Measurements from ENCODE around the gene UNKL.

UNKL gene

DNA sequence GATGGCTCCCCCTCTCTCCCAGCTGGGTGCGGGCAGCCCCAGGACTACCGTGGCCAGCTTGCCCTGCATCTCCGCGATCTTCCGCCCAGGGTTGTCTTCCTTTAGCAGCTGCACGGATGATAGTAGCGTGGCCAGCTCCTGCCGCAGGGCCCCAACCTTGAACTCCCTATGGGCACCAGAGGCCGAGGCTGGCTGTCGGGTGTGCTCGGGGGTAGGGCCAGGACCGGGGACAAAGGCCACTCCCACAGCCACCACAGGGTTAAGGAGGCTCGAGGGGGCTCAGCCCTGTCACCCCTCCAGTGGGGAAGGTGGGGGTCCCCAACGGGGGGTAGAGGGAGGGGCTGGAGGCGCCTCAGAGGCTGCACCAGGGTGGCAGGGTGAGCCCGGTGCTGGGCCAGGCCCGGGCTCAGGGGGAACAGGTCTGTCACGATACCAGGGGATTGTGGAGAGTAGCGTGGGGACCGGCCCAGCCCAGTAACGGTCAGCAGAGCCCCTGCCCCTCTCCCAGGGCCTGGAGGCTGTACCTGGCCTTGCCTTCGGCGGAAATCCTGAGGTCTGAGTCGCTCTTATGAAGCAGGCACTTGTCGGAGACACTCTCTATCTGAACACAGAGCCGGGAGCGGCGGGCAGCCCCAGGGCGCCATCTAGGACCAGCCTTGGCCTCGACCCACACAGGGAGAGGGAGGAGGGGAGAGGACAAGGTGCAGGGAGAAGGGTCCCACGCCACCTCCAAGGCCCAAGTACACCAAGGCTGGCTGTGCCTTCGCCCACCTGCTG is 21.6 kb upstream of the UNKL start:
- Histone ChIP-seq H3K4me1 (ENCODE audit: insufficient read depth, low read length) (no peaks in the 10 kb centered on the region), H3K4me2 (ENCODE audit: insufficient read depth, low read length) (no peak overlapping the region)

DNA sequence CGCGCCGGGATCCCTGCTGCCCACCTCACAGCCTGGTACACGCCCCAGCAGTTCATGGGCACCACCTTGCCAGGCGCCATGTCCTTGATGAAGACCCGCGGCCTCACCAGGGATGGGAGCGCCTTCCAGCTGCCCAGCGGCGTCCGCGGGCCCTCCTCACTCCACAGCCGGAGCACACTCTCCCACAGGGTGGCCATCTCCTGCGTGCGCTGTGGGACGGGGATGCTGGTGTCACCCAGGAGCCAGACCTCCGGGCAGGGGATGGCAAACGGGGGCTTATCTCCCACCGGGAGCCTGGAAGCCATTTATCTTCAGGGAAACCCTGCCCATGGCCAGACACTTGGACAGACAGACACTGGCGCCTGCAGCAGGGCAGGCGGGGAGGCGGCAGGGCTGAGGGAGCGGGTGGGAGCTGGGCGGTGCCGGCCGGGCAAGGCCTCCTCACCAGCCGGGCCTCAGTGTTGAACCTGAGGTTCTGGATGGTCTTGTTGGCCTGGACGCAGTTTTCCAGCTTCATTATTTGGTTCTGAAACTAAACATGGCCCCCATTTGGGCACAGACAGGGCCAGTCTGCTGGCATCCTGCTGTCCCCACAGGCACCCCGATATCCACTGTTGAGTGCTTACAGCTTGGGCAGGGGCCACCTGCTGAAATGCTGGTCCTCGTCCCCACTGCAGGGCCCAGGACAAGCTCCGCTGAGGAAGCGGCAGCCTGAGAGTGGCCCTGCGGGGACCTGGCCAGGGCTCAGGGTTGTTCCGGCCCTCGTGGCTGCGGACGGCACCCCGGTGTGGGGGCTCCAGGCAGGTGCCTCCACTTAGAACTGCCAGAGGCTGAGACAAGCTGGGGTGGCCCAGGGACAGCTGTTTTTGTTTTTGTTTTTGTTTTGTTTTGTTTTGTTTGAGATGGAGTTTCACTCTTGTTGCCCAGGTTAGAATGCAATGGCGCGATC is 20.4 kb upstream of the UNKL start:
- TF ChIP-seq EZH2 (IDR thresholded peaks at IDR 0.05; ENCODE audit: borderline replicate concordance, low read depth, low read length, severe bottlenecking), result no peak
- TF ChIP-seq, protein P1, sequence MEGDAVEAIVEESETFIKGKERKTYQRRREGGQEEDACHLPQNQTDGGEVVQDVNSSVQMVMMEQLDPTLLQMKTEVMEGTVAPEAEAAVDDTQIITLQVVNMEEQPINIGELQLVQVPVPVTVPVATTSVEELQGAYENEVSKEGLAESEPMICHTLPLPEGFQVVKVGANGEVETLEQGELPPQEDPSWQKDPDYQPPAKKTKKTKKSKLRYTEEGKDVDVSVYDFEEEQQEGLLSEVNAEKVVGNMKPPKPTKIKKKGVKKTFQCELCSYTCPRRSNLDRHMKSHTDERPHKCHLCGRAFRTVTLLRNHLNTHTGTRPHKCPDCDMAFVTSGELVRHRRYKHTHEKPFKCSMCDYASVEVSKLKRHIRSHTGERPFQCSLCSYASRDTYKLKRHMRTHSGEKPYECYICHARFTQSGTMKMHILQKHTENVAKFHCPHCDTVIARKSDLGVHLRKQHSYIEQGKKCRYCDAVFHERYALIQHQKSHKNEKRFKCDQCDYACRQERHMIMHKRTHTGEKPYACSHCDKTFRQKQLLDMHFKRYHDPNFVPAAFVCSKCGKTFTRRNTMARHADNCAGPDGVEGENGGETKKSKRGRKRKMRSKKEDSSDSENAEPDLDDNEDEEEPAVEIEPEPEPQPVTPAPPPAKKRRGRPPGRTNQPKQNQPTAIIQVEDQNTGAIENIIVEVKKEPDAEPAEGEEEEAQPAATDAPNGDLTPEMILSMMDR (IDR thresholded peaks at IDR 0.05; ENCODE audit: borderline replicate concordance, extremely low read depth, low read length, poor library complexity, severe bottlenecking), result no peak
- H4K20me1 ChIP-seq (ENCODE audit: insufficient read depth, low read length), result no peaks in the 10 kb centered on the region
- H3K9ac ChIP-seq (ENCODE audit: low read depth, low read length), result no peak overlapping the region
- ATAC-seq (ENCODE audit: insufficient read depth, low read depth) (no peak), DNase-seq (no peak)
- H3K27ac ChIP-seq (ENCODE audit: low read length), result no peak overlapping the region
- H3K27me3 ChIP-seq (ENCODE audit: insufficient read depth, low read length, poor library complexity), result no peaks in the 10 kb centered on the region
- no peaks in the 10 kb centered on the region for H3K9me3 ChIP-seq (ENCODE audit: insufficient read depth, low read length, severe bottlenecking)
- H3K4me2 ChIP-seq (ENCODE audit: insufficient read depth, low read length), result no peak overlapping the region
- no peak overlapping the region for H2AFZ ChIP-seq (ENCODE audit: low read depth, low read length)
- no peaks in the 10 kb centered on the region for H3K79me2 ChIP-seq (ENCODE audit: insufficient read depth, low read length)
- H3K4me3 ChIP-seq (ENCODE audit: low read depth in 1 of 2, low read length in 2 of 2), result no peak overlapping the region
- no peaks in the 10 kb centered on the region for H3K4me1 ChIP-seq (ENCODE audit: insufficient read depth, low read length)
- no peaks in the 10 kb centered on the region for H3K36me3 ChIP-seq (ENCODE audit: insufficient read depth, low read length)

More for the DNA sequence above, 21.6 kb upstream of the UNKL start:
- Histone ChIP-seq H3K27ac (ENCODE audit: low read length) (no peak overlapping the region), H3K9me3 (ENCODE audit: insufficient read depth, low read length, severe bottlenecking) (no peaks in the 10 kb centered on the region), H3K27me3 (ENCODE audit: insufficient read depth, low read length, poor library complexity) (no peaks in the 10 kb centered on the region), H3K9ac (ENCODE audit: low read depth, low read length) (no peak overlapping the region), H2AFZ (ENCODE audit: low read depth, low read length) (no peak overlapping the region), H3K4me3 (ENCODE audit: low read depth in 1 of 2, low read length in 2 of 2) (no peak overlapping the region), H3K36me3 (ENCODE audit: insufficient read depth, low read length) (no peaks in the 10 kb centered on the region), H4K20me1 (ENCODE audit: insufficient read depth, low read length) (no peaks in the 10 kb centered on the region), H3K79me2 (ENCODE audit: insufficient read depth, low read length) (no peaks in the 10 kb centered on the region)
- TF ChIP-seq, protein P1 (IDR thresholded peaks at IDR 0.05; ENCODE audit: borderline replicate concordance, extremely low read depth, low read length, poor library complexity, severe bottlenecking), result no peak
- TF ChIP-seq EZH2 (IDR thresholded peaks at IDR 0.05; ENCODE audit: borderline replicate concordance, low read depth, low read length, severe bottlenecking), result no peak
- no peak for DNase-seq
- no peak for ATAC-seq (ENCODE audit: insufficient read depth, low read depth)

DNA sequence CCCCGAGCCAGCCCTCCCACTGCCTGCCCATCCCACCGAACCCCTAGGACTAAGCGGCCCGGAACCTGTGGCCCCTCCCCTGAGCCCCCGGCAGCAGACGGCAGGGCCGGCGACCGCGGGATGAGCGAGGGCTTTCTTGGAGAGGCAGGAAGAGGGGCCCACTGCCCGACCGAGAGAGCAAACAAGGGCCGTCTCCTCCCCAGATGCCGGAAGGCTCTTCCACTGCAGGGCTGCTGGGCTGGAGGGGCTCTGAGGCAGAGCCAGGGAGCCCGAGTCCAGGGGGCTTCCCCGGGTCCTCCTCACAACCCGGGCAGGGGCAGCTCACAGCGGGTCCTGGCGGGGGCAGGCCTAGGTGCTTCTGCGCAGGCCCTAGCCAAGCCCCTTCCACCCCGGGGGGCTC is 19.3 kb upstream of the UNKL start:
- Histone ChIP-seq H3K9me3 (ENCODE audit: insufficient read depth, low read length, severe bottlenecking) (no peaks in the 10 kb centered on the region), H3K4me1 (ENCODE audit: insufficient read depth, low read length) (no peaks in the 10 kb centered on the region), H4K20me1 (ENCODE audit: insufficient read depth, low read length) (no peaks in the 10 kb centered on the region), H3K27me3 (ENCODE audit: insufficient read depth, low read length, poor library complexity) (no peaks in the 10 kb centered on the region), H3K4me2 (ENCODE audit: insufficient read depth, low read length) (no peak overlapping the region), H3K9ac (ENCODE audit: low read depth, low read length) (no peak overlapping the region), H2AFZ (ENCODE audit: low read depth, low read length) (no peak overlapping the region), H3K36me3 (ENCODE audit: insufficient read depth, low read length) (no peaks in the 10 kb centered on the region), H3K4me3 (ENCODE audit: low read depth in 1 of 2, low read length in 2 of 2) (no peak overlapping the region), H3K79me2 (ENCODE audit: insufficient read depth, low read length) (no peaks in the 10 kb centered on the region), H3K27ac (ENCODE audit: low read length) (no peak overlapping the region)
- TF ChIP-seq, protein P1 (IDR thresholded peaks at IDR 0.05; ENCODE audit: borderline replicate concordance, extremely low read depth, low read length, poor library complexity, severe bottlenecking), result no peak
- TF ChIP-seq EZH2 (IDR thresholded peaks at IDR 0.05; ENCODE audit: borderline replicate concordance, low read depth, low read length, severe bottlenecking), result no peak
- ATAC-seq (ENCODE audit: insufficient read depth, low read depth), result no peak
- no peak for DNase-seq
